HCT116 (cell line): ENCODE results near the gene IGFBP4. TPM values are rescaled to one million over a fixed set of nuclear protein-coding genes. Genes with fewer than 3 reads are reported as not detected.

Source experiments
- ATAC-seq: fragments of 200-7000 bp; cut with Tn5 transposase; 2 replicates; pipeline ENCODE4 v1.9.1; 2020; ENCODE audit warnings: mild to moderate bottlenecking, moderate library complexity
- BruUV-seq: library from RNA; stranded (reverse); fragments of 400-500 nt; replicated peaks from 2 replicates; lab custom pipeline; 2021; lab: Mats Ljungman, UMichigan
- CTCF ChIA-PET: fragments of 300-600 bp; sonication (Branson Sonifier 250); formaldehyde crosslinking; loops from one replicate; lab custom pipeline; 2021; ENCODE audit warnings: antibody characterized with exemption; lab: Charles Lee
- POLR2A ChIA-PET: fragments of 300-600, 350-600 bp; sonication (Branson Sonifier 250); formaldehyde crosslinking; loops from one replicate; lab custom pipeline; 2021; ENCODE audit warnings: antibody characterized with exemption; lab: Charles Lee
- RAD21 ChIA-PET, 2 experiments: fragments of 300-600 bp; sonication (Branson Sonifier 250); formaldehyde crosslinking; loops; one replicate each; lab custom pipeline; 2023; ENCODE audit warnings: low total read pairs in 2 of 2; ENCODE audit not compliant: uncharacterized antibody in 2 of 2, unreplicated experiment in 2 of 2, low non-redundant PET in 1 of 2; lab: Charles Lee
- DNase-seq: peaks from one replicate; pipeline ENCODE4 v3.0.0-alpha.2; 2010; ENCODE audit warnings: low read depth, low spot score
- H2AFZ ChIP-seq: fragments of 200-600 bp; shearing (Covaris generic), sonication (generic); 2 replicates; pipeline ENCODE4 v1.6.1; 2017; ENCODE audit warnings: low read depth, mixed run types, mixed read lengths, antibody characterized with exemption, low read length; ENCODE audit not compliant: poor library complexity, severe bottlenecking
- H3K27ac ChIP-seq: 2 replicates; pipeline ENCODE4 v1.5.1; 2012; ENCODE audit warnings: low read depth, low read length
- H3K27me3 ChIP-seq: fragments of 200-600 bp; sonication (generic); 2 replicates; pipeline ENCODE4 v1.6.1; 2016; ENCODE audit warnings: mixed run types, low read length, mixed read lengths; ENCODE audit not compliant: insufficient read depth
- H3K36me3 ChIP-seq, 2 experiments: fragments of 200-500 bp in 1 of 2; fragments of 200-600 bp in 1 of 2; sonication (Bioruptor generic) in 1 of 2; sonication (generic) in 1 of 2; 2 replicates each; pipeline versions ENCODE4 v1.5.1 to v1.6.1; 2014 to 2016; ENCODE audit warnings: low read length in 2 of 2, inconsistent platforms in 1 of 2, mixed read lengths in 1 of 2, mixed run types in 1 of 2; ENCODE audit not compliant: insufficient read depth in 2 of 2, control insufficient read depth in 1 of 2
- H3K4me1 ChIP-seq, 2 experiments: fragments of 200-600 bp in 1 of 2; sonication (generic) in 1 of 2; 2 replicates each; pipeline versions ENCODE4 v1.5.1 to v1.6.1; 2012 to 2017; ENCODE audit warnings: low read length in 2 of 2, inconsistent platforms in 1 of 2, mild to moderate bottlenecking in 1 of 2, mixed read lengths in 1 of 2, mixed run types in 1 of 2, moderate library complexity in 1 of 2; ENCODE audit not compliant: insufficient read depth in 2 of 2, control insufficient read depth in 1 of 2
- H3K4me2 ChIP-seq: fragments of 200-600 bp; sonication (generic); 2 replicates; pipeline ENCODE4 v1.6.1; 2017; ENCODE audit warnings: mixed run types, low read length, mixed read lengths
- H3K4me3 ChIP-seq, 2 experiments: fragments of 200-600 bp in 1 of 2; sonication (generic) in 1 of 2; replicated peaks in 1 of 2; 2 replicates each; pipeline ENCODE4 v1.5.1; 2011 to 2016; ENCODE audit warnings: low read length in 2 of 2, control low read depth in 1 of 2, low read depth in 1 of 2, mild to moderate bottlenecking in 1 of 2, mixed read lengths in 1 of 2, mixed run types in 1 of 2
- H3K79me2 ChIP-seq: fragments of 200-600 bp; sonication (generic); 2 replicates; pipeline ENCODE4 v1.6.1; 2017; ENCODE audit warnings: mild to moderate bottlenecking, mixed run types, low read length, moderate library complexity, mixed read lengths; ENCODE audit not compliant: insufficient read depth
- H3K9ac ChIP-seq: fragments of 200-600 bp; sonication (generic); 2 replicates; pipeline ENCODE4 v1.6.1; 2016; ENCODE audit warnings: low read length, mixed read lengths
- H3K9me2 ChIP-seq: fragments of 200-600 bp; sonication (generic), shearing (Covaris generic); 2 replicates; pipeline ENCODE4 v1.6.1; 2017; ENCODE audit warnings: mixed run types, mild to moderate bottlenecking, moderate library complexity; ENCODE audit not compliant: insufficient read depth
- H3K9me3 ChIP-seq, 2 experiments: fragments of 200-500 bp in 1 of 2; fragments of 200-600 bp in 1 of 2; sonication (Bioruptor generic) in 1 of 2; sonication (generic) in 1 of 2; 2 replicates each; pipeline ENCODE4 v1.6.1; 2014 to 2017; ENCODE audit warnings: low read length in 2 of 2, mixed read lengths in 2 of 2, inconsistent platforms in 1 of 2, low read depth in 1 of 2, mild to moderate bottlenecking in 1 of 2, mixed run types in 1 of 2, moderate library complexity in 1 of 2; ENCODE audit not compliant: control insufficient read depth in 1 of 2, insufficient read depth in 1 of 2
- H4K20me1 ChIP-seq: fragments of 200-600 bp; sonication (generic), shearing (Covaris generic); 2 replicates; pipeline ENCODE4 v1.6.1; 2017; ENCODE audit warnings: mixed run types, mild to moderate bottlenecking, moderate library complexity; ENCODE audit not compliant: insufficient read depth
- ELF1 ChIP-seq: IDR thresholded peaks from 2 replicates; pipeline ENCODE4 v1.6.1; 2012; ENCODE audit warnings: low read depth, borderline replicate concordance
- EZH2 ChIP-seq: fragments of 200-600 bp; sonication (generic); IDR thresholded peaks from 2 replicates; pipeline ENCODE4 v1.6.1; 2017; ENCODE audit warnings: antibody characterized with exemption, mixed run types
- POLR2AphosphoS5 ChIP-seq: IDR thresholded peaks from 2 replicates; pipeline ENCODE4 v1.6.1; 2011; ENCODE audit warnings: mild to moderate bottlenecking, low read depth, low read length, moderate library complexity
- ZFX ChIP-seq: fragments of 450-650 bp; IDR thresholded peaks from 2 replicates; pipeline ENCODE4 v1.6.1; 2017
- intact Hi-C: fragments of 100-400 bp; cut with micrococcal nuclease; formaldehyde crosslinking; loops from 2 replicates; pipeline ENCODE4 v1.10.0; 2022
- total RNA-seq: library from RNA; stranded (reverse); gene quantifications from one replicate; pipeline ENCODE4 v1.2.1, GENCODE V29; 2021; ENCODE audit not compliant: unreplicated experiment
- TF ChIP-seq, protein P1 (sequence below), 3 experiments: fragments of 200-600 bp in 1 of 3; sonication (generic) in 1 of 3; IDR thresholded peaks in 2 of 3; conservative IDR thresholded peaks in 1 of 3; 2 replicates each; pipeline ENCODE4 v1.5.1; 2012 to 2017; ENCODE audit warnings: low read depth in 2 of 3, low read length in 2 of 3, antibody characterized with exemption in 1 of 3, borderline replicate concordance in 1 of 3, control low read depth in 1 of 3, mild to moderate bottlenecking in 1 of 3, mixed read lengths in 1 of 3, mixed run types in 1 of 3, moderate library complexity in 1 of 3; ENCODE audit not compliant: insufficient read depth in 1 of 3

The IGFBP4 gene
- total RNA-seq, 1 experiment from 2014 or later: 2.0 TPM

GRCh38 chr17:40432864-40433528 lies 10.3 kb upstream of the IGFBP4 start:
- BruUV-seq: no TSS peak
- CTCF ChIA-PET: interaction anchor here (0.6 to 1.6 kb wide), 2 partner anchors 15 to 139 kb away, joined by 3 to 6 read pairs; partner anchors contain the start of gene TOP2A
- Histone ChIP-seq H3K79me2 (no peaks in the 10 kb centered on the region), H3K27me3 (no peaks in the 10 kb centered on the region), H3K27ac (no peak overlapping the region), H4K20me1 (no peaks in the 10 kb centered on the region), H3K4me2 (no peak overlapping the region), H3K9me2 (no peaks in the 10 kb centered on the region), H3K4me1 (no peaks in the 10 kb centered on the region; a peak in 1 of 4 replicates), H3K9ac (no peak overlapping the region), H3K9me3 (no peaks in the 10 kb centered on the region), H3K4me3 (no peak overlapping the region), H2AFZ (peak overlapping the region; percentile 60), H3K36me3 (no peaks in the 10 kb centered on the region)
- intact Hi-C loops: no loop called here
- DNase-seq (no peak), ATAC-seq (0 out of 2 replicates have a peak, but pooled peaks have one; percentile 15)
- POLR2A ChIA-PET: no interaction called here
- RAD21 ChIA-PET: no interaction called here
- TF ChIP-seq ZFX (peak; percentile 18; the same call in 1 of the 2 replicates), EZH2 (no peak), ELF1 (no peak), POLR2AphosphoS5 (no peak)
- TF ChIP-seq, protein P1, sequence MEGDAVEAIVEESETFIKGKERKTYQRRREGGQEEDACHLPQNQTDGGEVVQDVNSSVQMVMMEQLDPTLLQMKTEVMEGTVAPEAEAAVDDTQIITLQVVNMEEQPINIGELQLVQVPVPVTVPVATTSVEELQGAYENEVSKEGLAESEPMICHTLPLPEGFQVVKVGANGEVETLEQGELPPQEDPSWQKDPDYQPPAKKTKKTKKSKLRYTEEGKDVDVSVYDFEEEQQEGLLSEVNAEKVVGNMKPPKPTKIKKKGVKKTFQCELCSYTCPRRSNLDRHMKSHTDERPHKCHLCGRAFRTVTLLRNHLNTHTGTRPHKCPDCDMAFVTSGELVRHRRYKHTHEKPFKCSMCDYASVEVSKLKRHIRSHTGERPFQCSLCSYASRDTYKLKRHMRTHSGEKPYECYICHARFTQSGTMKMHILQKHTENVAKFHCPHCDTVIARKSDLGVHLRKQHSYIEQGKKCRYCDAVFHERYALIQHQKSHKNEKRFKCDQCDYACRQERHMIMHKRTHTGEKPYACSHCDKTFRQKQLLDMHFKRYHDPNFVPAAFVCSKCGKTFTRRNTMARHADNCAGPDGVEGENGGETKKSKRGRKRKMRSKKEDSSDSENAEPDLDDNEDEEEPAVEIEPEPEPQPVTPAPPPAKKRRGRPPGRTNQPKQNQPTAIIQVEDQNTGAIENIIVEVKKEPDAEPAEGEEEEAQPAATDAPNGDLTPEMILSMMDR (IDR thresholded peaks at IDR 0.05 in 2 of 3, conservative IDR thresholded peaks at IDR 0.05 in 1 of 3; ENCODE audit: borderline replicate concordance in 1 of 3, insufficient read depth in 1 of 3, low read depth in 2 of 3, low read length in 2 of 3): no peak
